GM19023 (cell line): Measurements from ENCODE around the gene IL1RN.

Experiments
- ATAC-seq: cut with Tn5 transposase; IDR thresholded peaks from one replicate; pipeline ENCODE4 v1.9.1; 2021; ENCODE audit warnings: mild to moderate bottlenecking, moderate library complexity; ENCODE audit not compliant: unreplicated experiment

Gene IL1RN

DNA sequence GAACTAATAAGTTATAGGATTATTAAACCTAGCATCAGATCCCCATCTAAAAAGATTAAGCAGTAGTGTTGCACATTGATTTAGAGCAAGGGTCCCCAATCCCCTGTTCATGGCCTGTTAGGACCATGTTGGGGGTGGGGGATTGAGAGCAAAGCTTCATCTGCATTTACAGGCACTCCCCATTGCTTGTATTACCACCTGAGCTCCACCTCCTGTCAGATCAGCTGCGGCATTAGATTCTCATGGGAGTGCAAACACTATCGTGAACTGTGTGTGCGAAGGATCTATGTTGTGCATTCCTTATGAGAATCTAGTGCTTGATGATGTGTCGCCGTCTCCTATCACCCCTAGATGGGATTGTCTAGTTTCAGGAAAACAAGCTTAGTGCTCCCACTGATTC is 27.9 kb downstream of the IL1RN start:
- no peak for ATAC-seq

GRCh38 chr2:113156278-113157117 is 29.1 kb downstream of the IL1RN start:
- no peak for ATAC-seq

DNA sequence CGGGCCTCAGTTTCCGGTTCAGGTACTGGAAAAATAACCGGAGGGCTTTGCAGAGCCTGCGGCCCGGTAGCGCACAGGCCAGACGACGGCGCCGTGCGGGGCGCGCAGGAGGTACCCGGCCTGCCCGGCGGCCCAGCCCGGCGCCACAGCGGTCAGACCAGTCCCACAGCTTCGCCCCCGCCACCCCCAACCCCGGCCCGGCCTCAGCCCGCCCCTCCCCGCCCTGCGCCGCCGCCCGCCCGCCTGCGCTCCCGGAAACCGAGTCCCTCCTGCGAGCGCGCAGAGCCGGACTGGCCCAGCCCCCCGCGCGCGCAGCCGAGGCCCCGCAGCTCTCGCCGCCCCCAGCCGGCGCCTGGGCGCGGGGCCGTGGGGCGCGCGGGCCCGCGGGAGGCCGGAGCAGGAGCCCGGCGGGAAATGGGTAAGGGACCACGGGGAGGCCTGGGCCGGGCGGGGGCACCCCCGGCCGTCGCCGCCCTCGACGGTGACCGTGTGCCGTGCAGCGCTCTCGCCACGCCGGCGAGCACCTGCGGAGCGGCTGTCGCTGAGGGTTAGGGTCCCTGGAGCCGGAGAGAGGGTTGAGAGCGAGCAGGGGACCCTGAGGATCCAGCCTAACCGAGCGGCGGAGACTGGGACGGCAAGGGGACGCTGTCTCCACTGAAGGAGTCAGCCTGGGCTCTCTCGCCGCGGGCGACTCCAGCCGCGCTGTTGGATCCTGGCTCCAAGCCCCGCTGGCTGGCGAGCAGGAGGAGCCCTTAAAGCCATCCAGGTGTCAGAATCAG is 29.9 kb downstream of the IL1RN start:
- peak; percentile 76 for ATAC-seq

GRCh38 chr2:113157897-113158753 is 30.7 kb downstream of the IL1RN start:
- ATAC-seq = peak; percentile 20

DNA sequence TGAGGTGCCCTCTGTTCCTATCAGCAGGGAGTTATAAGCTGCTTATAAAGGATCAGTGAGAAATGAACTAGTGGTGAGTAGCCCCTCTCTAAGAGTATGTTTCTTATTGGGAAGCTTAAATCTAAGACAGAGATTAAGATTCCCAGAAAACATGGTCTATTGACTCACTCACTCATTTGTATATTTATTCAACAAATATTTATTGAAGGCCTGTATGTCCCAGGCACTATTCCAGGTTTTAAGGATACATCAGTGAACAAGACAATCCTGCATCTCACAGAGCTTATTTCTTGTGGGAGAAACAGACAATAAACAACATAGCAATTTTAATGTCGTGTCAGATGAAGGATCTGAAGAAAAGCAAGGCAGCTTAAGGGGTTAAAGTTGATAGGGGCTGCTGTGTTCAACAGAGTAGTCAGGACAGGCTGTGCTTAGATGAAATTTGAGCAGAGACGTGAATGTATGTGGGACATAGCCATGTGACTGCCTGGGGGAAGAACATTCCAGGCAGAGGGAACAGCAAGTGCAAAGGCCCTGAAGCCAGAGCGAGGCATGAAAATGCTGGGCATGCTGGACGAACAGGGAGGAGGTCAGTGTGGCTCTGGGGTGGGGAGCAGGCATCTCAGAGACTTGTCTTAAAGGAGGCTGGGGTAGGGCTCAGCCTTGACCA is 31.6 kb downstream of the IL1RN start:
- no peak for ATAC-seq

DNA sequence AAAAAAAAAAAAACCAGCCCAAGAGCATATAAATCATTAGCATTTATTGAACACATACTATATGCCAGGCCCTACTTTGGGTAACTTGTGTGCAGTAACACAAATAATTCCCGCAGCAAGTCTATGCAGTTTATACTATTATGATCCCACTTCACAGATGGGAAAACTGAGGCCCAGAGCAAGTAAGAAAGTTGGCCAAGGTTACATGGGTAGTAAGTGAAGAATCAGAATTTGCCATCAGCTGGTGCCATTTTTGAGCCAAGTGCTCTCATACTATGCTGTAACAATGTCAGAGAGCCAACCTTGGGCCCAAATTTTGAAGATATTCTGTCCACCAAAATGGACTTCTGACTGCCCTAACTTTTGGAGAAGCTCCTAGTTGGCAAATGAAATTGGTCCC is 32.9 kb downstream of the IL1RN start:
- ATAC-seq = no peak

DNA sequence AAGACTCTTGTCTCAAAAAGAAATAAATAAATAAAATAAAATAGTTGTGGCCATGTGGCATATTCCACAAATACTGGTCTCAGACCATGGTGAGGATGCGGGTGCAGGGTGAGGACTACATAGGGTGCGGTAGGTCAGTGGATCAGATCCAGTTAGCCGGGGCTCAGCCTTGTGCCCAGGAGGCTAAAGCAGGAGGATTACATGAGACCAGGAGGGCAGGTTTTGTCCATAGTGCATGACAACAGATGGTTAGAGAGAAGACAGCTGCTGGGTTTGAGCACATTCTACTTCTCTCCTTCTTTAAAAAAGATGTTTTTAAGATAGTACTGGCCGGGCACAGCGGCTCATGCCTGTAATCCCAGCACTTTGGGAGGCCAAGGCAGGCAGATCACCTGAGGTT is 33.6 kb downstream of the IL1RN start:
- no peak for ATAC-seq

DNA sequence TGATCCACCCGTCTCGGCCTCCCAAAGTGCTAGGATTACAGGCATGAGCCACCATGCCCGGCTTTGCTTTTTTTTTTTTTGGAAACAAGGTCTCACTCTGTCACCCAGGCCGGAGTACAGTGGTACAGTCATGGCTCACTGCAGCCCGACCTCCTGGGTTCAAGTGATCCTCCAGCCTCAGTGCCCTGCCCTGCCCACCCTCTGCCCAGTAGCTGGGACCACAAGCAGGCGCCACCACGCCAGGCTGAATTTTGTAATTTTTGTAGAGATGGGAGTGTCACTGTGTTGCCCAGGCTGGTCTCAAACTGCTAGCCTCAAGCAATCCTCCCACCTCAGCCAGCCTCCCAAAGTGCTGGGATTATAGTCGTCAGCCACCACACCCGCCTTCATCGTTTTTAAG is 34.8 kb downstream of the IL1RN start:
- no peak for ATAC-seq

GRCh38 chr2:113162869-113163268 is 35.5 kb downstream of the IL1RN start:
- no peak for ATAC-seq

- ATAC-seq = no peak
Measured at GRCh38 chr2:113164215-113164929, 37.0 kb downstream of the IL1RN start.

- no peak for ATAC-seq
Measured at GRCh38 chr2:113164930-113165585, 37.7 kb downstream of the IL1RN start.

- ATAC-seq = no peak
Measured at GRCh38 chr2:113166187-113166645, 38.8 kb downstream of the IL1RN start.

GRCh38 chr2:113167115-113167932 is 39.9 kb downstream of the IL1RN start:
- ATAC-seq = no peak

DNA sequence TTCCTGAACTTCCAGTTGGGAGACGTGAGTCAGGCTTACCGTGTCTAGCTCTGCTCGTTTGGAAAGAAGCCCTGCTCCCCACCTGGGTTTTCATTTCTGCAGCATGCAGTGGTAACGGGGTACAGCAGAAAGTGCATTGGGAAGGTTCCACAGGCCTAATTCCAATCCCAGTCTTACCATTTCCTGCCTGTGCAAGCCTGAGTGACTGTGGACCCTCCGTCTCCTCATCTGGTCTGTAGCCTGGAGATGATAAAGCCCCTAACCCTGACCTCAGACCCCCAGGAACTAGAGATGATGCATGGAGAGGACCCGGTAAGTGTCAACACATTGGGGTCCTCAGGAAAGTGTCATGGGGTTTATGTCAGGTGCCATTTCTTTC is 40.6 kb downstream of the IL1RN start:
- ATAC-seq = no peak

DNA sequence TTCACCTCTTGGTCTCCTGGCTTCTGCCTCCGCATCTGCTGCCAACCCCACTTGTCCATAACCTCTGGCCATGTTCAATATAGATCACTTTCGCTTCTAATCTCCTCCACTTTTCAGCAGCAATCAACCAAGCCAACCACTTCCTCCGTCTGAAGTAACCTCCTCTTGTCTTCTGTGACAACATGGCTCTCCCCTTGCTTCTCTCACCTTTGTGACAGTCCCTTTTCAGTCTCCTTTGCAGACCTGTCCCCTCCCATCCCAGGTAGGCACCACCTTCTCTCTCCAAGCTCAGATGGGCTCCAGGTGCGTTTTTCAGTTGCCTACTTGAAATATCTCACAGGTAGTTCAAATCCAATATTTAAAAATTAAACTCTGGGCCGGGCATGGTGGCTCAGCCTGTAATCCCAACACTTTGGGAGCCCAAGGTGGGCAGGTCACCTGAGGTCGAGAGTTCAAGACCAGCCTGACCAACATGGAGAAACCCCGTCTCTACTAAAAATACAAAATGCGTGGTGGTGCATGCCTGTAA is 41.7 kb downstream of the IL1RN start:
- ATAC-seq = no peak

DNA sequence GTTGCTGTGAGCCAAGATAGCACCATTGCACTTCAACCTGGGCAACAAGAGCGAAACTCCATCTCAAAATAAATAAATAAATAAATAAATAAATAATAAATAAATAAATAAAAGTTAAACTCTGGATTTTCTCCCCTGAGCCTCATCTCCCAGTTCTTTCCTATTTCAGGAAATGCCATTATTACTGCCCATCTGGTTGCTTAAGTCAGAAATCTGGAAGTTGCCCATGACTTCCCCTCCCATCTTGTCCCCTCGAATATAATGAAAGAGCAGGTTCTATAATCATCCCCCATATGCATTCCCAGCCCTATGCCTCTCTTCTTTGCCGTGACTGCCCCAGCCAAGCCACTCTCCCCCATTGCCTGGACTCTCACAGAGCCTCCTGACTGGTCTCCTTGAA is 42.2 kb downstream of the IL1RN start:
- no peak for ATAC-seq

DNA sequence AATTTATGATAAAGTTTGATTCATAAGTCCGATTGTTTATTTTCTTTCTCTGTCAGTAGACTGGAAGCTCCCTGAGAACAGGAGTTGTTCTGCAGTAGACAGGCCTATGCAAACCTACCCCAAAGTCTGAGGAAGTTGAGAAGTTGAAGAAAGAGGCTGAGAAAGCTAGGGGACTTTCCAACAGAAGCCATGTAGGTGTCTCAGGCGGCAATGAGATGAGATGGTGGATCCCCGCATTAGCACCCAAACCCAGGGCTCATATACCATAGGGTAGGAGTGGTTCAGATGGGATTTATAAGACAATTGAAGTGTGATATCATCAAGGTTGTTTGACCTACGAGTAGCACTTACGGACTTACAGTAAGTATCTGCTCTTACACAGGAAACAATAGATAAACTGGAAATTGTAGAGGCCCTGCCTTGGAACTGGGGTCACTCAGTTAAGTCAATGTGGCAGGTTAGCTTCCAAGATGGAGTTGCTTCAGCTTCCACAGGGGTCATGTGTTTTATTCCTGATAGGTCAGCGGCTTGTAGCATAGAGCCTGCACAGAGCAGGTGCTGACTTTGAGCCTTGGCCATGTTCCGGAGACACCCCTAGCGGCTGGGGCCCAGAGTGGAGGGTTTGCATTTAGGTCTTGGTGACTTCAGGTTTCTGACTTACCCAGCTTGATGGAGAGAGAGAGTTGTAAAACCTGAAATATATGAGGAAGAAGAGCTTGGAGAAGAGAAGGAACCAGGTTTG is 44.1 kb downstream of the IL1RN start:
- ATAC-seq = no peak
